GM19397 (cell line): Measurements from ENCODE around the gene SLC17A2.

Source experiments
- ATAC-seq: cut with Tn5 transposase; IDR thresholded peaks from one replicate; pipeline ENCODE4 v1.9.1; 2021; ENCODE audit warnings: mild to moderate bottlenecking, moderate library complexity; ENCODE audit not compliant: unreplicated experiment

The SLC17A2 gene

GRCh38 chr6:25930532-25931410 lies at the start of gene SLC17A2:
TSS of gene SLC17A2 (minus strand) at chr6:25930691. CDS start at chr6:25925796, 4,895 bp downstream.
- ATAC-seq = no peak

DNA sequence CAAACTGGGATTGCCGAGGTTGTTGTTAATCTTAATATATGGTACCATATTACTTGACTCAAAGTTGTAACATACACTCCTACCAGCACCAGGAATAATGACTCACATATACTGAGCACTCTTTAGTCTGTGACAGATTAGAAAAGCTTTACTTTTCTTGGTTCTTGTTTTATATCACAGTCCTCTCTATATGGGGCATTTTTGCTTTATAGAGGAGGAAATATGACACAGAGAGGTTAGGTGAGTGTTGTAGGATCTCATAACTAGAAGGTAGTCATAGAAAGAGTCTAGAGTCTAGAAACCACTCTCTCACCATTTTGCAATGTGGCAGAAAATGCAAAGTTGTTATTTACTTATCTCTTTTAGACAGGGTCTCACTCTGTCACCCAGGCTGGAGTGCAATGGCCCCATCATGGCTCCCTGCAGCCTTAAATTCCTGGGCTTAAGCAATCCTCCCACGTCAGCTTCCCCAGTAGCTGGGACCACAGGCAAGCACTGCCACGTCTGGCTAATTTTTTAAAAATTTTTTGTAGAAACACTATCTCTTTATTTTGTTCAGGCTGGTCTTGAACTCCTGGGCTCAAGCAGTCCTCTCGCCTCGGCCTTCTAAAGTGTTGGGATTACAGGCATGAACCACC lies 45.6 kb upstream of the SLC17A2 start:
- no peak for ATAC-seq

- ATAC-seq = no peak
Measured at GRCh38 chr6:25973923-25974555, 43.5 kb upstream of the SLC17A2 start.

GRCh38 chr6:25972902-25973301 lies 42.4 kb upstream of the SLC17A2 start:
- no peak for ATAC-seq

DNA sequence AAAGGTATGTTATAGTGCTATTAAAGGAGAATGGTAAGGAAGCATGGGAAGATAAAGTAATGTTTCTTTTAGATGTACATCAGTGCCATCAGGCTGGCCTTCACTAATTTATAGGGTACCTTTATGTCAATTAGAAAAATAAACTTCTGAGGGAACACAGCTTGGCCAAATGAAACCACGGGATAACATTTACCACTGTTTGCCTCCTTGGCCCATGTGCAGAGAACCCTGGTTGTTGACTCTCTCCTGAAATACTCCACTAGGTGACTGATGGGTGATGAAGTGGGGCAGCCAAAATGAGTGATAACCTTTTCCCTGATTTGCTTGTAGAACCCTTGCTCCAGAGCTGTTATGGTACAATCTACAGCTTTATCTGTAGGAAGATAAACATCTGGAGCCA lies 41.6 kb upstream of the SLC17A2 start:
- no peak for ATAC-seq

GRCh38 chr6:25971187-25971821 lies 40.8 kb upstream of the SLC17A2 start:
- ATAC-seq = no peak

GRCh38 chr6:25968769-25969168 lies 38.3 kb upstream of the SLC17A2 start:
- ATAC-seq = no peak

GRCh38 chr6:25966711-25967110 lies 36.2 kb upstream of the SLC17A2 start:
- no peak for ATAC-seq

- no peak for ATAC-seq
Measured at GRCh38 chr6:25965058-25965457, 34.6 kb upstream of the SLC17A2 start.

DNA sequence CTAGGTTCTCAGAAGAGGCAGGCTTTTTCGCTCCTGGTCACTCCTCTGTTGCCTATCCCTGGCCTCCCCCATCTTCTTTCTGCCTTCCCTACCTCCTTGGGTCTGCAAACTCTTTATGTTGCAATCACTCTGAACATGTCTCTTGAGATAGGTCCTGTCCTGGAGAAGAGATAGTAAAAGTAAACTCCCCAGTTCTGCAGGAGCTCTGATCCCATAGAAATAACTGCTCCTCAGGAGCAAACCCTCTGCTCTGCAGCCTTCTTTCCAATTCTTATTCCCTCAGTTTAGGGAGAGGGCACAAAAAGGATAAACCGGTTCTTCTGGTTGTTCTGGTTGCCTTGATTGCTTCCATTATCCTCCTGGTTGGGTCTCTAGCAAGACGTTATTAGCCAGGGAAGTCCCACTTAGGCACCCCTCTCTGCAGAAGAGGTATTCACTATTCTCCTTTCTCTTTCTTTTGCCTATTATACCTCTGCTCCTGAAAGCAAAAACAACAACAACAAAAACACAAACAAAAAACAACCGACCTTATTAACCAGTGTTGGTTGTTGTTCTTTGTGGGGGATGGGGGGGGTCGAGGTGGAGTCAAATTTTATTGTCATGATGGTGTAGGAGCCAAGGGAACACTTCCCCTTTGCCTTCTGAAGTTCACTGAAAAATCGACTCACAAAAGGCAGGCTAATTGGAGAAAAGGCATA lies 33.1 kb upstream of the SLC17A2 start:
- no peak for ATAC-seq

DNA sequence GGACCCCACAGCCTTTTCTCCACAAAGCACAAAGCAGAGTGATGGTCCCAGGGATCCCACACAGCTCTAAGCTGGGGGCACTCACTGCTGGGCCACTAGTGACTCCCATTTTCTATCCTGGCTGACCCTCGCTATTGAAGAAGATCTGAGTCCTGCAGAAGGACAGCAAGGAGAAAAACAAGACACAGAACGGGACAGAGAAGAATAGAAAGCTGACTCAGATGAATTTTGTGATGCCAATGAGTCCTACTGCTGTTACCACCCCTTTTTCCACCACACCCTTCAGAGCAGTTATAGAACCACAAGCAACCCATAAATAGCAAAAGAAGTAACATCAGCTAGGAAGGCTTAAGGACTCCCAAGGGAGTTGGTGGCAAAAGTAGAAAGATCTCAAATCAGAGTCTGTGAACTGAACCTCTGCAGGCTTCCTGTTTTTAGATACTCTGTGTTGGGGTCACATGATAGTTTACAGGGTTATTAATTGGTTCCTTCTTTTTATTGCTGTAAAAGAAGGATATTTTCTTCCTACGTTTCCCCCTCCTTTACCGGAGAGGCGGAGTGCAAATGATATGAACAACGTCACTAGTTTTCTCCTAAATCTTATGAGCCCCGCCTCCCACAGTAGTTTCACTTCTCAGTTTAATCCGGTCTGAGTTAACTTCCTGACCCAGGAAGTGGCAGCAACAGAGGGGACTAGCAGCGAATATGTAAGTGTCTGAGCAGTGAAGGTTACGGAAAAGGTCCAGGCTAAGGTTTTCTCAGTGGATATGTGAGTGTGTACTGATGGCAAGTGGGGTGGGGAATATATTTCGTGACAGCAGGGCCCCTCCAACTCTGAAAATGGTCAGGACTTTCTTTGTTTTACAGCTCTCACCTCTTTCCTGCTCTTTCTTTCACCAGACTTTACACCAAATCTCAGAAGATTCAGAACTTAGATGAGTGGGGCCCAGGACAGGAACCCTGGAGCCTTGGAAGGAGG lies 31.9 kb upstream of the SLC17A2 start, which contains the start of gene TRIM38:
Gene TRIM38, plus strand, starts transcription at position 654 of the 979 bp plus-strand sequence. CDS start 3,721 bp downstream, outside the sequence.
- peak; percentile 67 for ATAC-seq

DNA sequence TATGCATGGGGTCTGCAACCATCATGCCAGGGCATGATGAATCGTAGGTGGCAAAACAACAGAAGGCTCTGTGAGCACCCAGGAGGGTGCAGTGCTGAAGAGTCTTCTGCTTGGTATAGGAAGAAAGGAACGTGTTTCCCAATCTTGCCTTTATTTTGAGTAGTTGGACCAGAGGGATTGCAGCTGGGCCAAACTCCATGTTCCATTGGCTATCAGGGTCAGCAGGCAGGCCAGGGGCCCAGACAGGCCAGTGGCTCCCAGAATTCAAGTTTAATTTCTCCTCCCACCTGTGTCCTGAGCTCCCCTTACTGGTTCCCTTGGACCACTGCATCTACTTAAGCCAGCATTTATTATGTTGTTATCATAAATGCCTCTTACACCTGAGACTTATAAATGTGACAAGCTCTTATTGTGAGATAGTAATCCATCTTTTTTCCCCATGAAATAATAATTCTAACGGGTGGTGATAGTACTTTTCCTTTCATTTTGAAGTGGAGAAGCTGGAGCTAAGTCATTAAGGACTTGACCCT lies 31.2 kb upstream of the SLC17A2 start:
- ATAC-seq = no peak

GRCh38 chr6:25960734-25961133 lies 30.2 kb upstream of the SLC17A2 start:
- no peak for ATAC-seq

GRCh38 chr6:25959890-25960536 lies 29.5 kb upstream of the SLC17A2 start:
- no peak for ATAC-seq

GRCh38 chr6:25958700-25959162 lies 28.2 kb upstream of the SLC17A2 start:
- ATAC-seq = no peak

DNA sequence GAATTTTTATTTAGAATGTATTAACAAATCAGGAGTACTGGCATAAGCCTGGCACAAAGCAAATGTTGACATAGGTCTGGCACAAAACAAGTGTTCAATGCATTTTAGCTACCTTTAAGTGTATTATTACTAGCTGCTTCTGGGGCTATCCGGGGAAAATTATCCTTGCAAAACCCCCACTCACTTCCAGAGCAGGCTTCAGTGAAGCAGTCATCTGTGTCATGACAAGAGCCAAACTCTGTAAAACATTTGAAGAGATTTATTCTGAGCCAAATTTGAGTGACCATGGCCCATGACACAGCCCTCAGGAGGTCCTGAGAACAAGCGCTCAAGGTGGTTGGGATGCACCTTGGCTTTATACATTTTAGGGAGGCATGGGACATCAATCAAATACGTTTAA lies 25.7 kb upstream of the SLC17A2 start:
- no peak for ATAC-seq

DNA sequence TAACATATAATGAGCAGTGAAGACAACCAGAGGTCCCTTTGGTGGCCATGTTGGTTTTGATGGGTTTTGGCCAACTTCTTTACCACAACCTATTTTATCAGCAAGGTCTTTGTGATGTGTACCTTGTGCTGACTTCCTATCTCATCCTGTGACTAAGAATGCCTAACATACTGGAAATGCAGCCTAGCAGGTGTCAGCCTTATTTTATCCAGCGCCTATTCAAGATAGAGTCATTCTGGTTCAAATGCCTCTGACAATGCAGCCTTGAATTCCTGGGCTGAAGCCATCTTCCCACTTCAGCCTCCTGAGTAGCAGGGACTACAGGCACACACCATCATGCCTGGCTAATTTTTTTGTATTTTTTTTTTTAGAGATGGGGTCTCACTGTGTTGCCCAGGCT lies 24.3 kb upstream of the SLC17A2 start:
- ATAC-seq = no peak

DNA sequence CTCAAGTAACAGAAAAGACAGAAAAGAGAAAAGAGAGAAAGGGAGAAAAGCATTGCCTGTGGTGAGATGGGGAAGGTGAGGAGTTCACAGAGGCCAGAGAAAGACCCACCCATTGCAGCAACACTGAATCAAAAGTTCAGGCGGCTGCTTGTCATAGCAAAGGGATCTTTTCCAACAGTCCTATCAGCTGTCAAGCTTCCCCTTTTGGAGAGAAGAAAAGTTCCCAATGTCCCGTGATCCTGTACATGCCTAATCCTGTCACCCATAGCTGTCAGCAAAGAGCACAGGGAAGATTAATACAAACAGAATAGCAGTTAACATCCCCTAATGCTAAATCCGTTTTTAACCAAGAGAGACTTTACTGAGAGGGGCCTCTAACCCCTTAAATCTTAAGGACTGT lies 23.2 kb upstream of the SLC17A2 start:
- ATAC-seq = no peak

GRCh38 chr6:25952535-25952934 lies 22.0 kb upstream of the SLC17A2 start:
- ATAC-seq = no peak
